Skin of body (tissue), 2 donors: ENCODE results near the gene ACIN1. TPM values are rescaled to one million over a fixed set of nuclear protein-coding genes. Genes with fewer than 3 reads are reported as not detected.

ENCODE experiments used
- DNase-seq: peaks from one replicate; lab custom pipeline; 2025; lab: John Stamatoyannopoulos, UW
- total RNA-seq: library from RNA; depleted of rRNA; stranded (reverse); fragments of >200 nt; gene quantifications from one replicate; pipeline ENCODE4 v1.2.3, GENCODE V29; 2014

The ACIN1 gene, protein sequence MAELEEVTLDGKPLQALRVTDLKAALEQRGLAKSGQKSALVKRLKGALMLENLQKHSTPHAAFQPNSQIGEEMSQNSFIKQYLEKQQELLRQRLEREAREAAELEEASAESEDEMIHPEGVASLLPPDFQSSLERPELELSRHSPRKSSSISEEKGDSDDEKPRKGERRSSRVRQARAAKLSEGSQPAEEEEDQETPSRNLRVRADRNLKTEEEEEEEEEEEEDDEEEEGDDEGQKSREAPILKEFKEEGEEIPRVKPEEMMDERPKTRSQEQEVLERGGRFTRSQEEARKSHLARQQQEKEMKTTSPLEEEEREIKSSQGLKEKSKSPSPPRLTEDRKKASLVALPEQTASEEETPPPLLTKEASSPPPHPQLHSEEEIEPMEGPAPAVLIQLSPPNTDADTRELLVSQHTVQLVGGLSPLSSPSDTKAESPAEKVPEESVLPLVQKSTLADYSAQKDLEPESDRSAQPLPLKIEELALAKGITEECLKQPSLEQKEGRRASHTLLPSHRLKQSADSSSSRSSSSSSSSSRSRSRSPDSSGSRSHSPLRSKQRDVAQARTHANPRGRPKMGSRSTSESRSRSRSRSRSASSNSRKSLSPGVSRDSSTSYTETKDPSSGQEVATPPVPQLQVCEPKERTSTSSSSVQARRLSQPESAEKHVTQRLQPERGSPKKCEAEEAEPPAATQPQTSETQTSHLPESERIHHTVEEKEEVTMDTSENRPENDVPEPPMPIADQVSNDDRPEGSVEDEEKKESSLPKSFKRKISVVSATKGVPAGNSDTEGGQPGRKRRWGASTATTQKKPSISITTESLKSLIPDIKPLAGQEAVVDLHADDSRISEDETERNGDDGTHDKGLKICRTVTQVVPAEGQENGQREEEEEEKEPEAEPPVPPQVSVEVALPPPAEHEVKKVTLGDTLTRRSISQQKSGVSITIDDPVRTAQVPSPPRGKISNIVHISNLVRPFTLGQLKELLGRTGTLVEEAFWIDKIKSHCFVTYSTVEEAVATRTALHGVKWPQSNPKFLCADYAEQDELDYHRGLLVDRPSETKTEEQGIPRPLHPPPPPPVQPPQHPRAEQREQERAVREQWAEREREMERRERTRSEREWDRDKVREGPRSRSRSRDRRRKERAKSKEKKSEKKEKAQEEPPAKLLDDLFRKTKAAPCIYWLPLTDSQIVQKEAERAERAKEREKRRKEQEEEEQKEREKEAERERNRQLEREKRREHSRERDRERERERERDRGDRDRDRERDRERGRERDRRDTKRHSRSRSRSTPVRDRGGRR
- 93.9 TPM for total RNA-seq

DNA sequence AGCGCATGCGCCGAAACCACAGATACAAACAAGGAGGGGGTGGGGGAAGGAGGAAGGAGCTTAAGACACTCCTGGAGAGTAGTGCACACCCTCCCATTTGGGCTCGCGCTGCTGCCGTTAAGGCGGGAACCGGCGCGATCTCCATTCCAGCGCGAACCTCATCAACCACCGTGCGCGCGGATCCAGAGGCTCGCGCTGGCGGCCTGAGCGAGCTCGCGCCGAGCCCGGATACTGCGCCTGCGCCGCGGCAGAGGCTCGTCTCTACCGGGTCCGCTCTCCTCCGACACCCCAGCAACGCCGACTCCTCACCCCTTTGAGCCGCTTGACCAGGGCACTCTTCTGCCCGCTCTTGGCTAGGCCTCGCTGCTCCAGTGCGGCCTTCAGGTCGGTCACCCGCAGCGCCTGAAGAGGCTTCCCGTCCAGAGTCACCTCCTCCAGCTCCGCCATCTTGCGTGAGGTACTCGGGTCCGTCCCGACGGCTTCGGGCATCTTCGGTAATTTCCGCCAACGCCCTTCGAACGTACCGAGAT lies at the start of gene ACIN1:
ACIN1 (minus strand) TSS at position 471 of the 530 bp plus-strand sequence; CDS start at position 447, 24 bp downstream.
- no peak for DNase-seq

DNA sequence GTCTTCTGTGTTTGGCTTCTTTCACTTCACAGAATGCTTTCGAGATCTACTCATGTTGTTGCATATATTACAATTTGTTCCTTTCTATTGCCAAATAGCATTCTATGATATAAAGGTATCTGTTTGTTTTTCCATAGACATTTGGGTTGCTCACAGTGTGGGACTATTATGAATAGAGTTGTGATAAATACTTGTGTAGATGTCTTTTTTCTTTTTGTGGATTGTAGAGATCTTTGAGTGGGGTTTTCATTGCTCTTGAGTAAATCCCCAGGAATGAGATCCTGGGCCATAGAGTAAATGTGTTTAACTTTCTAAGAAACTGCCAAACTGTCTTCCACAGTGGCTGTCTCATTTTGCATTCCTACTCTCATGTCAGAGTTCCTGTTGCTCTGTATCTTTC lies 49.0 kb upstream of the ACIN1 start:
- DNase-seq = no peak

DNA sequence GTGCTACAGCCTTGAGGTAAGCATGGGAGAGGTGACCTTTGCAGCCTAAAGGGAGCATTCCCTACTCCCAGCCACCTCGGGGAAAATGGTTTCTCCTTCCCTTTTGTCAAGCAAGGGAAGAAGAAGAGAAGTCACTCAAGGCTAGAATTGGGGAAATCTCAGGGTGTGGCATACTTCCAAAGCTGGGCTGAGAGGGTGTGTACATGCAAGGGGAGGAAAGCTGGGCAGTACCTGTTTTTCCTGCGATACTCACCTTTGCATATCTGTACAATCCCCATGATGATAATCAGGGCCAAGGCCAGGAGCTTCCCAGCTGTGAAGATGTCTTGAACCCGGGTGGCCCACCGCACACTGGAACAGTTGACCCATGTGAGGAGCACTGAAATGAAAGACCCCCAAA lies 47.9 kb upstream of the ACIN1 start:
- DNase-seq = no peak

DNA sequence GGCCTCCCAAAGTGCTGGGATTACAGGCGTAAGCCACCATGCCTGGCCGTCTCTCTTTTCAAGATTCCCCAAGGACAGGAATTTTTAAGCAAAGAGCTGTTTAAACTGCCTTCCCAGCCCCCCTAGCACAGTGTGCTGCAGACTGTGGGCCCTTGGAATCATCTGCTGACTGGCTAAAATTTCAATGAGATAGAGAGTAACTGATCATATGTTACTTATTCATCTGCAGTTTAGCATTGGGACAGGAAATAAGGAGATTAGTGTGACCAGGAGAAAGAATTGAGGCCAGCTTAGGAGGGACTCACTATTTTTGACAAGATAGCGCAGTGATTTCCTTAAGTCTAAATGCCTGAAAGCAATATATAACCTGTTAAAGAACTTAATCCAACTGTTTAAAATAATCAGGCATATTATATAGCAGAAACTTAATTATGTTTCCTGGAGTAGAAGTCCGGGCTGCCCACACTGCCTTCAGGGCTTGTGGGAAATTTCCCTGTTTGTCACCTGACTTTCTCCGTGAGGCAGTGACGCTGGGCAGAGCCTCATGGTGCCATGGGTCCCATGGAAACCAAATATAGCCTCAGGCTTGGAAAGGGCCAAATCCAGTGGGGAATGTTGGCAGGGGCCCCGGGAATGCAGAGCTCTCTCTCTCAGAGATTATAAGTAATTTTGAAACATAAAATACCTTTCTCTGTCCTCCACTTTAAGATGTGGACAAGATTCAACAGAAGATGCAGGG lies 46.9 kb upstream of the ACIN1 start:
- DNase-seq = no peak

DNA sequence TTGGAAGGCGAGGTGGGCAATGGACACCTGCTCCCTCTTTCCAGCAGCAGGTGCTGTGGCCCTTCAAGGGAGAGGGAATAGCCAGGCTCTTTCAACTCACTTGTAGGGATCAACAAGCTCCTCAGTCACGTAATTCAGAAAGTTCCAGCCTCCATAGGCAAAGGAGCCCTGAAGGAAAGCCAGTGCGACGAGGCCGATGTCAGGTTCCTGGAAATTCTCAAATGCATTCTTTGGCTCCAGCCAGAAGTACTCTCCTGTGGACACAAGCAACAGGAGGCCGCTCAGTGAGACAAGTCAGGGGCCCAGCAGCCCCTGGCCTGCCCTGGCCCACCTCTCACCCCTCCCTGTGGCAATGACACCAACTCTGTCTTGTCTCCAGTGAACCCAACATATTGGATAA lies 45.4 kb upstream of the ACIN1 start:
- no peak for DNase-seq

DNA sequence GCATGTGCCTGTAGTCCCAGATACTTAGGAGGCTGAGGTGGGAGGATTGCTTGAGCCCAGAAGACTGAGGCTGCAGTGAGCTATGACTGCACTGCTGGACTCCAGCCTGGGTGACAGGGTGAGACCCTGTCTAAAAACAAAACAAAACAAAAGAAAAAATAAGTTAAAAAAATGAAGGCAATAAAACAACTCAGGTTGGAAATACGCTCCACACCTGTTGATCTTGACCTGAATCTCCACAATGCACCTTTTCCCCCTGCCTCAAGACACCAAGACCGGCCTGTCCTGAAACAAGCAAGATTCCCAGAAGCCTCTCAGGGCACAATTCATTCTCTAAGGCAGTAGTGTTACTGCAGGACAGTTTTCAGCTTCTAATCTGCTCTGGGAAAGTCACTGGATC lies 44.9 kb upstream of the ACIN1 start:
- no peak for DNase-seq

DNA sequence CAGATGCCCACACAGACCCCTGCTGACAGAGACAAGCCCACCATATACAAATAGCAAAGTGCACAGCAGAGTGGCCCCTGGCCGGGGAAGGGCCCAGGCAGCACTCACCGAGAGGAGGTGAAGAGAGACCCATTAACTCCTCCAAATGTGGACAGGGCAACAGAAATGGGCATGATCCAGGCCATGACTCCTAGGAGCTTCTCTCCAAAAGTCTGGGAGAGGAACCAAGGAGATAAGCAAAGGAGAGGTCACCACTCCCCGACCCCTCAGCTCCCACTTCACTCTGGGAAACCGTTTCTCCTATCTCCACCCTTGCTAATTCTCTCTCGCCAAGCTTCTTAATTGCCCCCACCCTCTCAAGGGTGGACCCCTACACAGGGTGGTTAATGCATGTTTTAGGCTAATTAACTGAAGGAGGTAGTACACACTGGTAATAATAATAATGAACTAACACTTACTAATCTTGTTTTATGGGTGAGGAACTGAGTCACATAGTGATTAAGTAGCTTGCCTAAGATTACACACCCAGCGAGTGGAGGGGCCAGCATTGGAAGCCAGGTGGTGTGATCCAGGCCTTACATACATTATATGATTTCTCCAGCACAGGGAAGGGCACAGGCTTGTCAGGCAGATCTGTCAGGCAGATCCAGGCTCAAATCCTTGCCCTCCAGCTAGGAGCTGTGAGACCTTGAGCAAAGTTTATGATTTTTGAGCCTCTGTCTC lies 43.0 kb upstream of the ACIN1 start:
- no peak for DNase-seq

DNA sequence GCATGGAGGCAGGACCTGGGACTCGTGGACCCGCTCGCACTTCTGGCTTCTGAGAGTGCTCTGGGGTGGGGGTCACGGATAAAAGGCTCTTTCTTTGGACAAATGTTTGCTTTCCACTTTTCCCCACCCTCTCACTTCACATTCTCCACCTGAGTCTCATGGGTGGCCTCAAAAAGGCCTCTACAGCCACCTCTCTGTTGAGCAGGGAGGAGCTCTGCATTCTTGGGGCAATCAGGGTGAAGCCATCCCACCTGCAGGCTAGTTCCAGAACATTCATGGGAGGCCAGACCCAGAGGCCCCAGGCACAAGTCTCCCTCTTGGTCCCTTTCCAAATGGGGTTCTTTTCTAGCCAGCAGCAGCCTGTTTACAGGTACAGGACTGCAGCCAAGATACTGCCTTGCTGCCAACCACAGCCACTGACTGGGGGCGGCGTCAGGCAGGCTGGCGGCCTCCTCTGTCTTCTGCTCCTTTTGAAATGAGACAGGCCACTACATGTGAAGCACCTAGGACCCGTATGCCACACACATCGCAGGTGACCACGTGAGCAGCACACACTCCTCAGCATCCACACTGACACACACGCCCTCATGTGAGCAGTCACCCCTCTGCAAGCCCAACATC lies 42.4 kb upstream of the ACIN1 start:
- no peak for DNase-seq

DNA sequence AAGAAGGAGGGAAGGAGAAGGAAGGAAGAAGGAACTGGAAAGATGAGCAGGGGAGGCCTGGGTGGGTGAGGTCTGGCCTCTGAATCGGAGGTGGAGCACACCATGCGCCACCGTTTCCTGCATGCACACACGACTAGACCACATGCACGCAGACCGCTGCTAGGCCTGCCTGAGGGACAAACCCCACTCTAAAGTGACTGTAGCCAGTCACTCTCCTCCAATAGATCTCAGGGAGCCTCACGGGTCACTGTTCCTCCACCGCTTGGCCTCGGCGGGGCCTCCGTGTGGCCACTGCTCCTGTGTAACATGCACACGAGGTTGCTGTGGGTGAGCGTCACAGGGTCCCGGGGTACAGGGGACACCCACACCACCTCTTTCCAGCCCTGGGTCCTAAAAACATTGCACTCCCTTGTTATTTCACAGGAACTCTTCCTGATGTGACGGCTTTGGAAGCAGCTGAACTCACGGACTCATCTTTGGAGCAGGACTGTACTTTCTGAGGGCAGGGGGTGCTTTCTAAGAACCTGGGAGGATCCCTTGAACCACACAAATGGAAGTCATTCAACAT lies 41.7 kb upstream of the ACIN1 start:
- no peak for DNase-seq

DNA sequence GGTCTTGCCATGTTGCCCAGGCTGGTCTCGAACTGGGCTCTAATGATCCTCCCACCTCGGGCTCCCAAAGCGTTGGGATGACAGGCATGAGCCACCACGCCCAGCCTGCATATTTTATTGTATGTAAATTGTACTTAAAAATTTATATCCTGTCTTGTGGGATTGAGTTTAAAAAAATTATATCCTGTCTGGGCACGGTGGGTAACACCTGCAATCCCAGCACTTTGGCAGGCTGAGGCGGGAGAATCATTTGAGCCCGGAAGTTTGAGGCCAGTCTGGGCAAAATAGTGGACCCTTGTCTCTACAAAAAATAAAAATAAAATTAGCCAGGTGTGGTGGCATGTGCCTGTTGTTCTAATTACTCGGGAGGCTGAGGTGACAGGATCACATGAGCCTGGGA lies 38.0 kb upstream of the ACIN1 start:
- DNase-seq = no peak

DNA sequence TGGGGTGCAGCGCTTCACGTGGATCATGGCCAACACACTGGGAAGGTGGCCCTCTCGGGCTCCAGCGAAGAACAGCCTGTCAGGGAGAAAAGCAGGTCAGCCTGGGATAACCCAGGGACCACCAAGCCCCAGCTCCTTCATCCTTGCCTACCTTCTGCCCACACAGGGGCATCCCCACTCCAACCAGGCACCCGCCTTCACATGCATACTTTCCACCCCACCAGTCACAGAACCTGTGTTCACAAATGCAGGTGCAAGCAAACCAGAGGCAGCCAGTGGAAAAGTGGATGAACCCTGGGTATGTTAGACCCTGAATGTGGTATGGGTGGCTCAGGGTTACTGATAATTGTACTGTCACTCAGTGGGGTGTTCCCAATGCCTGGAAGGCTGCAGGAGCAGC lies 36.5 kb upstream of the ACIN1 start:
- DNase-seq = no peak

DNA sequence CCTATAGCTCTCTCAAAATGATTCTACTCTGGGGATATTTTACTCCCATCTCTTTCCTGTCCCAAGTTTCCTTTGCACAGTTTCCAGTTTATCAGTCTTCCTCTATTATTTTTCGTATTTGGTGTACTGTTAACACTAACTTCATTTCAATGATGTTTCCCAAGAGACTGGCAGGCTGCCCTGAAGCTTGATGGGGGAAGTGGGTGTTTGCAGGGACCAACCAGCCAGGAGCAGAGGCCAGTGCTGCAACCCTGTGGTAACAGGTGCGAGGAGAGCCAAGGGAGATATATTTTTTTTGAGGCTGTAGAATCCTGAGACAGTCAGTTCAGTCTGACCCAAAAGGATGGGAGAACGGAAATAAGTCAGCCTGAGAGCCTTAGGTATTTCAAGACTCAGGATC lies 35.9 kb upstream of the ACIN1 start:
- no peak for DNase-seq

DNA sequence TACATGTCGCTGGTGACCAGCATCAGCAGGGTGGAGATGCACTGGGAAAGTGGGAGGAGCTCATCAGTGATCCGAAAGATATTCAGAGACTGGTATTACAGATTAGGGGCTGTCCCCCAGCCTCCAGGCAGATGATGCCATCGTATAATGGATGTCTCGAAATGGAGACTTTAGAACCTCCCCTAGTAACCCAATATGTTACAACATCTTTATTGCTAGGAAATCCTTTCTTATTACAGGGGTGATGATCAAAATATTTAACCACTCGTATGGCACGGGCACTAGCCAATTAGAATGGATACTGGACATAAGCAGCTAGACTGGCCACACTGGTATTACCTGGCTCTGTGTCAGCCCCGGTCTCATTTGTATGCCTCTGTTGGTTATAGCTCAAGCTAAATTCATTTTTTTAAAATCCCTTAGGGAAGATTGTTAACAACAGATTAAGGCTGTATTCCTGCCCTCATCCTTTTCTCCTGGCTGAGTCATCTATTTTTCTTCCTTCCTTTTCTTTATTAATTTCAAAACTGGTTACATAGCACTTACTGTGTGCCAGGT lies 34.9 kb upstream of the ACIN1 start:
- no peak for DNase-seq

DNA sequence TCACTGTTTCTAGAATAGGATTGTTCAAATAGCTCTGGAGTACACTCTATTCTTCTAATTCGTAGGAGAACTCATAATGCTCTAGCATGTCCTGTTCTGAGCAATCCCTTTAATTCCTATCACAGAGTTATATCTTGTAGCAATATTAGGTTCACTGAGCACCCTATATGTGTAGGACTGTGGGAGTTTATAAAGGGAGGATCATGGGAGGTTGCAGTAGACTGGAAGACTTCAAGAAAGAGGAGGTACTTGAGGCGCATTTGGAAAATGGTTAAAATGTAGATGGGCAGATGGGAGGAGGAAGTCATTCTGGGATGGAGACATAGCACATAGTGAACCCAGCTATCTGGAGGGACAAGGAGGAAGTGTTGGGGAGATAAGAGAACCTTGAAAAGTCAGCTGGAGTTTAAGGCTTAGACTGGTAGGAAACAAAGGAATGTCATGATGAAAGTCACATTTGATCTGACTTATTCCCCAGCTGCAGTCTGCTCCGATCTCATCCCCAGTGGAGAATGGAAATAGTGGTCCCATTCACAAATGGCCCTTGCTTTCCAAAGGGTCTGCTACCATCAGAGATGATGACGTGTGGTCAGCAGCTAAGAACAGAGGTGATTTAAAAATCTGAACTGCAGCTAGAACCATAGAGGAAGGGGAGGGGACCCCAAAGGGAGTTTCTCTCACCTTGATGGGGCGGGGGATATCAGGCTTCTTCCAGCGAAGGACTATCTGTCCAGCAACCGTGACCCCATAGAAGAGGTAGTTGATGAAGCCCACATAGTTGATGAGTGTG lies 34.2 kb upstream of the ACIN1 start:
- no peak for DNase-seq

DNA sequence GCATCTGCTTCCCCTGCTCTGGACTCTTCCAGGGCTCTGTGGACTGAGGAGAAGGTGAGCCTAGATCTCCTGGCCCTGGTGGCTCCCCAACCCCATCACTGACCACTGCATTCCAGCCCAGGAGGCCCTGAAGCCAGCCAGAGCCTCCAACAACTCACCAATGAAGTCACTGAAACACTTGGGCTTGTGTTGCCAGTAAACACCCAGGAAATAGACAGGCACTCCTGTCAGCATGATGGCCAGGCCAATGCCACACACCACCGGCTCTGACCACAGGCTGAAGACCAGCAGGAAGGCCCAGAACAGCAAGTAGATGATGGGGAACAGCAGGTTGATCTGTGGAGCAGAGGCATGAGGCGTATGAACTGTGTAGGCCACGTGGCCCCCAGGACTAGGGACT lies 32.9 kb upstream of the ACIN1 start:
- no peak for DNase-seq

DNA sequence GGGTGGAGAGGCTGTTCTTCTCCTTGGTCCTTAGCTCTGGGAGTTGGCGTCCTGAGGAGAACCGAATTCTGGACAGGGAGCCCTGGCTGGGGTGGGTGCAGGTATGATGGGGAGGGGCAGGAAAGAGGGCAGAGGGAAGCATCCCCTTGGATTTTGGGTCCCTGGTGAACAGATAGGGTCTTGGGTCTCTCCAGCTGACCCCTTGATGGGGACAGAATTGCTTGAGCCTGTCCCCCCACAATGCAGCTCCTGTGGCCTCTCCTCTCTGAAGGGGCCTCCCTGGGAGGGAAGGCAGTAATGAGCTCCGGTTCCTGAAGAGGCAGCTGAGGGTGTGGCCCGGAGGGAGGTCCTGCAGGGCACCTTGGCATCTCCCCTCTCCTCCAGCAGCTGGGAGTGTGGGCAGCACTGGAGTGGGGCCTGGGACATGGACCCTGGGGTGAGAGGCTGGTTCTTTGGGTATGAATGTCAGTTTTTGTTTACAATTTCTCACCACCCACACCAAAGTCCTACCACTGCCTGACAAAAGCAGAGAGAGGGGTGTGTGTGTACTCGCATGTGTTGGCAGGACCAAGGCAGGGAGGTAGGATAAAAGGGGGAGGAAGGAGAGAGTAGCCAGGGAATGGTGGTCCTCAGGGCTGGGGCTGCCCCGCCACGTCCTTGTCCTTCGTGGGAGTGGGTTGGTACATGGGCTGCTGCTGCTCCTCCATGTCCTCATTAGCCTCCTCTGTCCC lies 31.8 kb upstream of the ACIN1 start:
- DNase-seq = no peak

DNA sequence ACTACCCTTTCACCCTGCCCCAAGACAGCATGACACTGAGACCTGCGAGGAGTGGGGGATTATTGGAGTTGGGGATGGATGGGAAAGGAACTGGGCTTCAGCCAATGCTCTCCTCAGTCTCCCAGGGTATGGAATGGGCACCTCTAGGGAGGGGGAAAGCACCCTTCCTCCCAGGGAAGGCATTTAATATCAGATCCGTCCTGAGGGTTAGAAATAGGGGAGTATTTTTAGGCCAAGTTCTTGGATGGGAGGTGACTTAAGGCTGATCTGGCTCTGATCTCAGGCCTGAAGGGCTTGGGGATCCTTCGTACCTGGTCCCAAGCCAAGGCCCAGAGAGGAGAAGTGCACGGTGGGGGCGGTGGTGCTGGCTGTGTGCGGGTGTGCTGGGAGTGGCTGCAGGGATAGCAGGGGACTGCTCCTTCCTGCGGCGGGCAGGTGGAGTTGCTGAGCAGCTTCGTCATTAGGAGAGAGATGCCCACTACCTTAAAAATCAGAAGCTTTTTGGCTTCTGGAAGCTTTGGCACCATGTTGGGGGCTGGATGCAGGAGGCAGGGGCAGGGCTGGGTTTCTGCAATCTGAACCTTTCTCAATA lies 31.1 kb upstream of the ACIN1 start:
- no peak for DNase-seq
